HL-60 (cell line): ENCODE measurements around the gene BBS5.

ENCODE experiments used
- DNase-seq, 2 experiments: peaks; one replicate each; pipeline ENCODE4 v3.0.0-alpha.2; 2010 to 2020; ENCODE audit warnings: low read depth in 1 of 2, low spot score in 1 of 2
- H3K27ac ChIP-seq: fragments of 250-450 bp; sonication (Bioruptor Pico); replicated peaks from 2 replicates; pipeline ENCODE4 v1.5.1; 2020; ENCODE audit warnings: mild to moderate bottlenecking, moderate library complexity
- H3K27me3 ChIP-seq: fragments of 250-450 bp; sonication (Bioruptor Pico); 2 replicates; pipeline ENCODE4 v1.5.1; 2021; ENCODE audit warnings: mild to moderate bottlenecking, moderate library complexity; ENCODE audit not compliant: insufficient read depth, poor library complexity, severe bottlenecking
- H3K4me3 ChIP-seq: replicated peaks from 2 replicates; pipeline ENCODE4 v1.5.1; 2011; ENCODE audit warnings: mild to moderate bottlenecking, control low read depth, low read length; ENCODE audit not compliant: insufficient read depth
- CTCF ChIP-seq: IDR thresholded peaks from one replicate; pipeline ENCODE4 v1.5.1; 2011; ENCODE audit warnings: low read length, control low read depth, inconsistent platforms; ENCODE audit not compliant: insufficient read depth
- GABPA ChIP-seq: IDR thresholded peaks from 2 replicates; pipeline ENCODE4 v1.6.1; 2012; ENCODE audit warnings: low read depth
- POLR2AphosphoS5 ChIP-seq: IDR thresholded peaks from 2 replicates; pipeline ENCODE4 v1.6.1; 2012; ENCODE audit warnings: low read depth
- REST ChIP-seq: IDR thresholded peaks from 2 replicates; pipeline ENCODE4 v1.6.1; 2012; ENCODE audit warnings: low read depth; ENCODE audit not compliant: insufficient replicate concordance
- SPI1 ChIP-seq: IDR thresholded peaks from 2 replicates; pipeline ENCODE4 v1.6.1; 2012; ENCODE audit warnings: low read depth, mild to moderate bottlenecking, borderline replicate concordance

BBS5 gene

GRCh38 chr2:169511818-169512217 is 32.5 kb downstream of the BBS5 start:
- no peak for DNase-seq

GRCh38 chr2:169512525-169512924 is 33.2 kb downstream of the BBS5 start:
- TF ChIP-seq REST (no peak), POLR2AphosphoS5 (no peak), CTCF (no peak), GABPA (no peak), SPI1 (no peak)
- Histone ChIP-seq H3K27ac (no peak overlapping the region), H3K27me3 (no peaks in the 10 kb centered on the region), H3K4me3 (no peak overlapping the region)
- DNase-seq = no peak

More at GRCh38 chr2:169511818-169512217, 32.5 kb downstream of the BBS5 start:
- Histone ChIP-seq H3K27ac (no peak overlapping the region), H3K4me3 (no peak overlapping the region), H3K27me3 (no peaks in the 10 kb centered on the region)
- TF ChIP-seq GABPA (no peak), REST (no peak), SPI1 (no peak), POLR2AphosphoS5 (no peak), CTCF (no peak)

- Histone ChIP-seq H3K27ac (no peak overlapping the region), H3K27me3 (no peaks in the 10 kb centered on the region), H3K4me3 (no peak overlapping the region)
- no peak for TF ChIP-seq CTCF
- no peak for TF ChIP-seq REST
- no peak for TF ChIP-seq SPI1
- no peak for TF ChIP-seq GABPA
- TF ChIP-seq POLR2AphosphoS5 = no peak
- no peak for DNase-seq
These were observed 33.8 kb downstream of the BBS5 start for GRCh38 chr2:169513094-169513493.
